ENCODE measurements around the gene THSD7A. TPM values are rescaled to one million over a fixed set of nuclear protein-coding genes. Genes with fewer than 3 reads are reported as not detected.
A peak's percentile ranks its signal among the peaks of the same experiment; 100 is the strongest.

The THSD7A gene
- total and polyA plus RNA-seq, 2 experiments from 2014 or later = 4.0 to 8.3 TPM

- Histone ChIP-seq H3K4me1 (ENCODE audit: insufficient read depth) (no peaks in the 10 kb centered on the region), H3K9me3 (ENCODE audit: low read depth) (no peaks in the 10 kb centered on the region), H4K20me1 (ENCODE audit: insufficient read depth, poor library complexity, severe bottlenecking) (no peaks in the 10 kb centered on the region), H3K79me2 (no peaks in the 10 kb centered on the region), H3K4me3 (no peak overlapping the region), H2AFZ (peak overlapping the region; percentile 19), H3K9me2 (replicated peaks; ENCODE audit: insufficient read depth) (no peaks in the 10 kb centered on the region), H3K27me3 (no peaks in the 10 kb centered on the region), H3K27ac (no peak overlapping the region), H3K36me3 (replicated peaks; ENCODE audit: insufficient read depth, low read depth) (no peaks in the 10 kb centered on the region), H3K4me2 (peak overlapping the region; percentile 57)
- TF ChIP-seq CTCF (IDR thresholded peaks at IDR 0.05; ENCODE audit: poor library complexity) (peak; percentile 82), EZH2 (IDR thresholded peaks at IDR 0.05; ENCODE audit: borderline replicate concordance) (no peak)
- peak; percentile 65 for DNase-seq (ENCODE audit: low spot score)
- 30% methylated on average over 4 of the region's 4 CpGs for WGBS (ENCODE audit: low lambda C conversion rate, missing lambda C conversion rate)
Measured at GRCh38 chr7:11341285-11341944, 490.6 kb downstream of the THSD7A start.

- Histone ChIP-seq H4K20me1 (ENCODE audit: insufficient read depth, poor library complexity, severe bottlenecking) (no peaks in the 10 kb centered on the region), H3K27me3 (no peaks in the 10 kb centered on the region), H3K9me3 (ENCODE audit: low read depth) (no peaks in the 10 kb centered on the region), H3K9me2 (replicated peaks; ENCODE audit: insufficient read depth) (no peaks in the 10 kb centered on the region), H2AFZ (no peak overlapping the region), H3K36me3 (replicated peaks; ENCODE audit: insufficient read depth, low read depth) (no peaks in the 10 kb centered on the region), H3K4me1 (ENCODE audit: insufficient read depth) (no peaks in the 10 kb centered on the region), H3K4me2 (no peak overlapping the region), H3K27ac (no peak overlapping the region), H3K4me3 (no peak overlapping the region), H3K79me2 (no peaks in the 10 kb centered on the region)
- no peak for DNase-seq (ENCODE audit: low spot score)
- 31% methylated on average over 2 of the region's 2 CpGs for WGBS (ENCODE audit: low lambda C conversion rate, missing lambda C conversion rate)
- TF ChIP-seq EZH2 (IDR thresholded peaks at IDR 0.05; ENCODE audit: borderline replicate concordance) (no peak), CTCF (IDR thresholded peaks at IDR 0.05; ENCODE audit: poor library complexity) (no peak), EZH2phosphoT487 (IDR thresholded peaks at IDR 0.05; ENCODE audit: low read depth, severe bottlenecking, unreplicated experiment) (no peak)
Measured at GRCh38 chr7:11336432-11336831, 495.6 kb downstream of the THSD7A start.

- H3K4me3 ChIP-seq = no peak overlapping the region
- H3K9me2 ChIP-seq (replicated peaks; ENCODE audit: insufficient read depth) = no peaks in the 10 kb centered on the region
- WGBS (ENCODE audit: low lambda C conversion rate, missing lambda C conversion rate) = 54% methylated on average over 4 of the region's 4 CpGs
- no peaks in the 10 kb centered on the region for H3K79me2 ChIP-seq
- no peak overlapping the region for H2AFZ ChIP-seq
- H3K9me3 ChIP-seq (ENCODE audit: low read depth) = no peaks in the 10 kb centered on the region
- no peaks in the 10 kb centered on the region for H3K27me3 ChIP-seq
- H4K20me1 ChIP-seq (ENCODE audit: insufficient read depth, poor library complexity, severe bottlenecking) = no peaks in the 10 kb centered on the region
- no peak overlapping the region for H3K4me2 ChIP-seq
- TF ChIP-seq EZH2phosphoT487 (IDR thresholded peaks at IDR 0.05; ENCODE audit: low read depth, severe bottlenecking, unreplicated experiment) (no peak), EZH2 (IDR thresholded peaks at IDR 0.05; ENCODE audit: borderline replicate concordance) (no peak), CTCF (IDR thresholded peaks at IDR 0.05; ENCODE audit: poor library complexity) (no peak)
- H3K4me1 ChIP-seq (ENCODE audit: insufficient read depth) = no peaks in the 10 kb centered on the region
- no peak overlapping the region for H3K27ac ChIP-seq
- no peak for DNase-seq (ENCODE audit: low spot score)
- no peaks in the 10 kb centered on the region for H3K36me3 ChIP-seq (replicated peaks; ENCODE audit: insufficient read depth, low read depth)
Measured at GRCh38 chr7:11335947-11336346, 496.1 kb downstream of the THSD7A start.

Data from hepatocyte (in vitro differentiated cells).